ACC112 (cell line): ENCODE results near the gene CD6.

ENCODE experiments used
- H2AFZ ChIP-seq: fragments of 200-600 bp; sonication (generic); one replicate; pipeline ENCODE4 v1.6.0; 2017; ENCODE audit warnings: antibody characterized with exemption, low read length; ENCODE audit not compliant: unreplicated experiment
- H3K27ac ChIP-seq: fragments of 200-600 bp; sonication (generic); 2 replicates; pipeline ENCODE4 v1.5.1; 2014; ENCODE audit warnings: low read depth, mild to moderate bottlenecking, antibody characterized with exemption, low read length, moderate library complexity
- H3K27me3 ChIP-seq: fragments of 200-600 bp; sonication (generic); 2 replicates; pipeline ENCODE4 v1.6.1; 2014; ENCODE audit warnings: mild to moderate bottlenecking, antibody characterized with exemption, low read length, moderate library complexity, mixed read lengths; ENCODE audit not compliant: insufficient read depth
- H3K36me3 ChIP-seq: fragments of 200-600 bp; sonication (generic); 2 replicates; pipeline ENCODE4 v1.6.1; 2016; ENCODE audit warnings: mild to moderate bottlenecking, antibody characterized with exemption, low read length, moderate library complexity, mixed read lengths; ENCODE audit not compliant: insufficient read depth
- H3K4me1 ChIP-seq: fragments of 200-600 bp; sonication (generic); one replicate; pipeline ENCODE4 v1.6.1; 2016; ENCODE audit warnings: low read length, mixed read lengths; ENCODE audit not compliant: insufficient read depth, unreplicated experiment, control insufficient read depth
- H3K4me3 ChIP-seq: fragments of 200-600 bp; sonication (generic); 2 replicates; pipeline ENCODE4 v1.5.1; 2014; ENCODE audit warnings: mild to moderate bottlenecking, low read depth, low read length
- H3K79me2 ChIP-seq: fragments of 200-600 bp; sonication (generic); one replicate; pipeline ENCODE4 v1.6.0; 2016; ENCODE audit warnings: low read length; ENCODE audit not compliant: control insufficient read depth, unreplicated experiment, insufficient read depth

Gene CD6

GRCh38 chr11:61032824-61033223, 61.3 kb downstream of the CD6 start:
- H3K4me1 ChIP-seq = peaks cover 7% of the 10 kb centered on the region
- H2AFZ ChIP-seq = no peak overlapping the region
- no peaks in the 10 kb centered on the region for H3K36me3 ChIP-seq
- H3K27ac ChIP-seq = no peak overlapping the region
- no peak overlapping the region for H3K4me3 ChIP-seq
- no peaks in the 10 kb centered on the region for H3K27me3 ChIP-seq
- H3K79me2 ChIP-seq = no peaks in the 10 kb centered on the region

GRCh38 chr11:61033417-61033816, 61.9 kb downstream of the CD6 start:
- H3K36me3 ChIP-seq = no peaks in the 10 kb centered on the region
- no peaks in the 10 kb centered on the region for H3K79me2 ChIP-seq
- H2AFZ ChIP-seq = no peak overlapping the region
- peaks cover 9% of the 10 kb centered on the region for H3K4me1 ChIP-seq
- H3K4me3 ChIP-seq = no peak overlapping the region
- H3K27me3 ChIP-seq = no peaks in the 10 kb centered on the region
- H3K27ac ChIP-seq = no peak overlapping the region

- Histone ChIP-seq H3K4me1 (peaks cover 9% of the 10 kb centered on the region), H3K27ac (no peak overlapping the region), H3K27me3 (no peaks in the 10 kb centered on the region)
These were observed 62.6 kb downstream of the CD6 start for GRCh38 chr11:61034111-61034510.

GRCh38 chr11:61034704-61035525, 63.4 kb downstream of the CD6 start:
- Histone ChIP-seq H3K4me1 (peaks cover 9% of the 10 kb centered on the region), H2AFZ (no peak overlapping the region), H3K4me3 (no peak overlapping the region), H3K27ac (no peak overlapping the region), H3K36me3 (no peaks in the 10 kb centered on the region), H3K79me2 (no peaks in the 10 kb centered on the region), H3K27me3 (no peaks in the 10 kb centered on the region)

More at GRCh38 chr11:61034111-61034510, 62.6 kb downstream of the CD6 start:
- no peaks in the 10 kb centered on the region for H3K36me3 ChIP-seq
- no peaks in the 10 kb centered on the region for H3K79me2 ChIP-seq
- H2AFZ ChIP-seq = no peak overlapping the region
- no peak overlapping the region for H3K4me3 ChIP-seq

GRCh38 chr11:61035526-61035835, 64.0 kb downstream of the CD6 start:
- no peaks in the 10 kb centered on the region for H3K79me2 ChIP-seq
- H3K36me3 ChIP-seq = no peaks in the 10 kb centered on the region
- H2AFZ ChIP-seq = no peak overlapping the region
- peaks cover 9% of the 10 kb centered on the region for H3K4me1 ChIP-seq
- no peak overlapping the region for H3K27ac ChIP-seq
- no peaks in the 10 kb centered on the region for H3K27me3 ChIP-seq
- no peak overlapping the region for H3K4me3 ChIP-seq

GRCh38 chr11:61037441-61038093, 66.1 kb downstream of the CD6 start:
- Histone ChIP-seq H2AFZ (no peak overlapping the region), H3K79me2 (no peaks in the 10 kb centered on the region), H3K27ac (no peak overlapping the region), H3K4me1 (peaks cover 9% of the 10 kb centered on the region), H3K36me3 (no peaks in the 10 kb centered on the region), H3K4me3 (no peak overlapping the region), H3K27me3 (no peaks in the 10 kb centered on the region)

- Histone ChIP-seq H3K4me1 (peaks cover 9% of the 10 kb centered on the region), H3K27me3 (0 out of 2 replicates have a peak, but pooled peaks cover 6% of the 10 kb centered on the region), H3K79me2 (no peaks in the 10 kb centered on the region), H3K36me3 (no peaks in the 10 kb centered on the region), H2AFZ (no peak overlapping the region), H3K27ac (no peak overlapping the region), H3K4me3 (no peak overlapping the region)
These were observed 68.4 kb downstream of the CD6 start for GRCh38 chr11:61039916-61040315.

GRCh38 chr11:61041755-61042518, 70.5 kb downstream of the CD6 start:
- Histone ChIP-seq H3K79me2 (no peaks in the 10 kb centered on the region), H2AFZ (no peak overlapping the region), H3K4me1 (peaks cover 15% of the 10 kb centered on the region), H3K27me3 (peaks cover 13% of the 10 kb centered on the region), H3K4me3 (no peak overlapping the region), H3K36me3 (no peaks in the 10 kb centered on the region), H3K27ac (no peak overlapping the region)

- Histone ChIP-seq H3K27ac (no peak overlapping the region), H3K4me1 (peaks cover 11% of the 10 kb centered on the region), H3K27me3 (peaks cover 19% of the 10 kb centered on the region), H2AFZ (no peak overlapping the region), H3K36me3 (no peaks in the 10 kb centered on the region), H3K4me3 (no peak overlapping the region), H3K79me2 (no peaks in the 10 kb centered on the region)
These were observed 71.1 kb downstream of the CD6 start for GRCh38 chr11:61042537-61042936.

- Histone ChIP-seq H3K36me3 (no peaks in the 10 kb centered on the region), H3K4me3 (no peak overlapping the region), H3K27me3 (peaks cover 24% of the 10 kb centered on the region), H3K27ac (no peak overlapping the region), H3K79me2 (no peaks in the 10 kb centered on the region), H2AFZ (no peak overlapping the region), H3K4me1 (peaks cover 6% of the 10 kb centered on the region)
These were observed 71.6 kb downstream of the CD6 start for GRCh38 chr11:61042961-61043540.
